ENCODE measurements around the gene VIPR2. TPM values are rescaled to one million over a fixed set of nuclear protein-coding genes. Genes with fewer than 3 reads are reported as not detected.
"Not testable (repeated sequence)": the region's sequence is repeated elsewhere in the genome, so short reads cannot be mapped to it uniquely, and the experiment has no call there.

The VIPR2 gene
- total and polyA plus RNA-seq, 2 donors from 2014 or later = 0.91 to 1.3 TPM

- Histone ChIP-seq H3K27me3 (ENCODE audit: control insufficient read depth, insufficient read depth, low read length) (peaks cover 9% of the 10 kb centered on the region), H3K9me3 (ENCODE audit: control insufficient read depth in 2 of 3, insufficient read depth in 1 of 3, low read length in 3 of 3) (peaks cover 0 to 3% (median 0%) of the 10 kb centered on the region in 3 donors), H3K9ac (ENCODE audit: low read length in 3 of 3) (no peak overlapping the region), H3K4me3 (ENCODE audit: low read length in 3 of 3) (no peak overlapping the region), H3K36me3 (ENCODE audit: control insufficient read depth in 2 of 3, insufficient read depth in 3 of 3, low read length in 3 of 3) (no peaks in the 10 kb centered on the region), H3K4me1 (ENCODE audit: control insufficient read depth in 2 of 3, insufficient read depth in 2 of 3, low read depth in 1 of 3, low read length in 3 of 3) (no peaks in the 10 kb centered on the region), H3K27ac (ENCODE audit: low read depth in 2 of 2, low read length in 2 of 2) (no peak overlapping the region)
- intact Hi-C loops (cut with DNase I) = no loop called here
- FAIRE-seq (no peak), DNase-seq (peak in 1 of 5 donors; percentile 18)
- no peak for TF ChIP-seq CTCF (IDR thresholded peaks at IDR 0.05; ENCODE audit: borderline replicate concordance, extremely low read depth, insufficient read depth)
These were observed 155.7 kb downstream of the VIPR2 start for GRCh38 chr7:158988996-158989395.

- no peak for TF ChIP-seq CTCF (IDR thresholded peaks at IDR 0.05; ENCODE audit: borderline replicate concordance, extremely low read depth, insufficient read depth)
- Histone ChIP-seq H3K9ac (ENCODE audit: low read length in 3 of 3) (no peak overlapping the region), H3K27ac (ENCODE audit: low read depth in 2 of 2, low read length in 2 of 2) (no peak overlapping the region), H3K27me3 (ENCODE audit: control insufficient read depth, insufficient read depth, low read length) (peaks cover 7% of the 10 kb centered on the region), H3K4me1 (ENCODE audit: control insufficient read depth in 2 of 3, insufficient read depth in 2 of 3, low read depth in 1 of 3, low read length in 3 of 3) (no peaks in the 10 kb centered on the region), H3K4me3 (ENCODE audit: low read length in 3 of 3) (no peak overlapping the region), H3K9me3 (ENCODE audit: control insufficient read depth in 2 of 3, insufficient read depth in 1 of 3, low read length in 3 of 3) (peaks cover 0 to 5% (median 0%) of the 10 kb centered on the region in 3 donors), H3K36me3 (ENCODE audit: control insufficient read depth in 2 of 3, insufficient read depth in 3 of 3, low read length in 3 of 3) (no peaks in the 10 kb centered on the region)
- intact Hi-C loops (cut with DNase I) = no loop called here
- no peak for FAIRE-seq
- no peak for DNase-seq
These were observed 156.3 kb downstream of the VIPR2 start for GRCh38 chr7:158988302-158988862.

- TF ChIP-seq CTCF (IDR thresholded peaks at IDR 0.05; ENCODE audit: borderline replicate concordance, extremely low read depth, insufficient read depth) = no peak
- no peaks in the 10 kb centered on the region for H3K4me1 ChIP-seq (ENCODE audit: control insufficient read depth in 2 of 3, insufficient read depth in 2 of 3, low read depth in 1 of 3, low read length in 3 of 3)
- no peak overlapping the region for H3K9ac ChIP-seq (ENCODE audit: low read length in 3 of 3)
- no peaks in the 10 kb centered on the region for H3K36me3 ChIP-seq (ENCODE audit: control insufficient read depth in 2 of 3, insufficient read depth in 3 of 3, low read length in 3 of 3)
- H3K27ac ChIP-seq (ENCODE audit: low read depth in 2 of 2, low read length in 2 of 2) = no peak overlapping the region
- no peak for FAIRE-seq
- intact Hi-C loops (cut with DNase I) = no loop called here
- peaks cover 0 to 5% (median under 1%) of the 10 kb centered on the region in 3 donors for H3K9me3 ChIP-seq (ENCODE audit: control insufficient read depth in 2 of 3, insufficient read depth in 1 of 3, low read length in 3 of 3)
- H3K27me3 ChIP-seq (ENCODE audit: control insufficient read depth, insufficient read depth, low read length) = peaks cover under 1% of the 10 kb centered on the region
- DNase-seq = no peak
- no peak overlapping the region for H3K4me3 ChIP-seq (ENCODE audit: low read length in 3 of 3)
These were observed 157.0 kb downstream of the VIPR2 start for GRCh38 chr7:158987691-158988090.

- no peak for FAIRE-seq
- no peak overlapping the region for H3K4me3 ChIP-seq (ENCODE audit: low read length in 3 of 3)
- H3K4me1 ChIP-seq (ENCODE audit: control insufficient read depth in 2 of 3, insufficient read depth in 2 of 3, low read depth in 1 of 3, low read length in 3 of 3) = no peaks in the 10 kb centered on the region
- no peak overlapping the region for H3K9ac ChIP-seq (ENCODE audit: low read length in 3 of 3)
- no peak overlapping the region for H3K27ac ChIP-seq (ENCODE audit: low read depth in 2 of 2, low read length in 2 of 2)
- DNase-seq = no peak
- no peaks in the 10 kb centered on the region for H3K27me3 ChIP-seq (ENCODE audit: control insufficient read depth, insufficient read depth, low read length)
- no peaks in the 10 kb centered on the region for H3K36me3 ChIP-seq (ENCODE audit: control insufficient read depth in 2 of 3, insufficient read depth in 3 of 3, low read length in 3 of 3)
- TF ChIP-seq CTCF (IDR thresholded peaks at IDR 0.05; ENCODE audit: borderline replicate concordance, extremely low read depth, insufficient read depth) = no peak
- intact Hi-C loops (cut with DNase I) = no loop called here
- peaks cover 5 to 18% (median 11%) of the 10 kb centered on the region in 3 donors for H3K9me3 ChIP-seq (ENCODE audit: control insufficient read depth in 2 of 3, insufficient read depth in 1 of 3, low read length in 3 of 3)
These were observed 159.1 kb downstream of the VIPR2 start for GRCh38 chr7:158985583-158985982.

GRCh38 chr7:158984007-158984406 lies 160.7 kb downstream of the VIPR2 start:
- FAIRE-seq; H3K36me3 ChIP-seq (ENCODE audit: control insufficient read depth in 2 of 3, insufficient read depth in 3 of 3, low read length in 3 of 3); intact Hi-C loops (cut with DNase I); H3K4me1 ChIP-seq (ENCODE audit: control insufficient read depth in 2 of 3, insufficient read depth in 2 of 3, low read depth in 1 of 3, low read length in 3 of 3); H3K27ac ChIP-seq (ENCODE audit: low read depth in 2 of 2, low read length in 2 of 2); DNase-seq; H3K4me3 ChIP-seq (ENCODE audit: low read length in 3 of 3); H3K9ac ChIP-seq (ENCODE audit: low read length in 3 of 3); H3K27me3 ChIP-seq (ENCODE audit: control insufficient read depth, insufficient read depth, low read length): not testable (repeated sequence)
- H3K9me3 ChIP-seq (ENCODE audit: control insufficient read depth in 2 of 3, insufficient read depth in 1 of 3, low read length in 3 of 3) = peaks cover 5 to 18% (median 11%) of the 10 kb centered on the region in 3 donors

Measured in kidney (tissue), 14 donors.